Heart right ventricle (tissue), 16 donors: ENCODE results near the gene GMPPA. TPM values are rescaled to one million over a fixed set of nuclear protein-coding genes. Genes with fewer than 3 reads are reported as not detected.

Source experiments
- ATAC-seq, 8 donors: fragments of 200-7000 bp; cut with Tn5 transposase; one replicate each; pipeline ENCODE4 v1.9.1; 2020; ENCODE audit warnings: mild to moderate bottlenecking in 8 of 8, moderate library complexity in 8 of 8, moderate number of reproducible peaks in 1 of 8
- DNase-seq, 2 donors: peaks; one replicate each; pipeline ENCODE4 v3.0.0-alpha.2; 2020
- H3K27ac ChIP-seq, 10 donors: fragments of 200-600 bp; sonication (generic) in 2 of 10; one replicate each; pipeline versions ENCODE4 v1.5.0 to v1.8.0; 2020 to 2022; ENCODE audit warnings: mild to moderate bottlenecking in 3 of 10
- H3K27me3 ChIP-seq, 7 donors: fragments of 200-600 bp; one replicate each; pipeline ENCODE4 v1.8.0; 2021 to 2022; ENCODE audit warnings: mild to moderate bottlenecking in 2 of 7
- H3K36me3 ChIP-seq, 9 donors: fragments of 200-600 bp; sonication (generic) in 1 of 9; one replicate each; pipeline versions ENCODE4 v1.5.0 to v1.8.0; 2020 to 2022; ENCODE audit warnings: mild to moderate bottlenecking in 2 of 9
- H3K4me1 ChIP-seq, 9 donors: fragments of 200-600 bp; sonication (generic) in 1 of 9; one replicate each; pipeline versions ENCODE4 v1.5.0 to v1.8.0; 2020 to 2022; ENCODE audit warnings: mild to moderate bottlenecking in 4 of 9
- H3K4me3 ChIP-seq, 10 donors: fragments of 200-600 bp; sonication (generic) in 2 of 10; one replicate each; pipeline versions ENCODE4 v1.5.0 to v1.8.0; 2020 to 2022; ENCODE audit warnings: mild to moderate bottlenecking in 7 of 10, moderate library complexity in 2 of 10
- H3K9me3 ChIP-seq, 11 donors: fragments of 200-600 bp in 10 of 11; sonication (generic) in 2 of 11; one replicate each; pipeline versions ENCODE4 v1.5.0 to v1.8.0; 2013 to 2022; ENCODE audit warnings: mild to moderate bottlenecking in 2 of 11, control low read depth in 1 of 11, moderate library complexity in 1 of 11
- WGBS, 2 donors: extraction: QIAGEN DNeasy Blood & Tissue Kit; methylation state at CpG; one replicate each; pipeline ENCODE4 v1.1.7; 2013; ENCODE audit warnings: inconsistent platforms in 1 of 2; 5-methylcytosine and 5-hydroxymethylcytosine counted together
- intact Hi-C, 10 donors: fragments of 100-400 bp; cut with DNase I; formaldehyde crosslinking; loops; one replicate each; pipeline versions ENCODE4 v1.11.1 to v1.14.2; 2022
- polyA plus RNA-seq, 2 donors: library from polyadenylated mRNA; stranded (reverse); fragments of 200-250 nt; gene quantifications; one replicate each; pipeline ENCODE4 v1.2.3, GENCODE V29; 2013
- total RNA-seq, 10 donors: library from RNA; stranded (reverse); fragmentation: NEBNext Ultra II Directional in 3 of 10; extraction: Animal tissue kit (Norgen Biotek cat#: 25700) in 3 of 10; gene quantifications; one replicate each; pipeline versions ENCODE4 v1.2.1 to v1.2.4, GENCODE V29; 2021 to 2023
- TF ChIP-seq, protein P1 (sequence below), 9 donors: fragments of 200-600 bp; sonication (generic) in 2 of 9; IDR thresholded peaks; one replicate each; pipeline versions ENCODE4 v1.5.0 to v1.8.0; 2021 to 2022; ENCODE audit warnings: antibody characterized with exemption in 9 of 9, mild to moderate bottlenecking in 5 of 9, moderate library complexity in 1 of 9
- donor health status: Arrhythmogenic right ventricular cardiomyopathy.
- donor health status: ischemic (EF 13 %, LVEDD 7.1; RV severe dilation, severe dysfunction).
- donor health status: healthy with polysubstance abuse.
- donor health status: DM: no; HTN: yes; CAD: no.
- donor health status: DM: no; HTN: no; CAD: no.
- donor health status: ischemic (EF 25% LVEDD 6.9; RV normal size, moderate dysfunction).
- donor health status: ischemic (EF 25% LVEDD 5.7; RV mildly dilated, moderate dysfunction).
- donor health status: healthy.
- donor health status: DM: yes; HTN: yes; CAD: no.
- donor health status: Ischemic cardiomyopathy.
- donor health status: ischemic (EF 35%, LVEDD 5.7; RV mildly dilated, moderate dysfunction).
- donor health status: nonischemic (EF 11% LVEDD 7.7; RV severe dilation, severe dysfunction).
- donor health status: DM: yes; HTN: yes; CAD: no.
- donor health status: PGD.
- donor health status: ischemic (EF 29% LVEDD 5.4; RV normal size, mild dysfunction).
- donor health status: nonischemic (EF 23%, LVEDD 6.1; RV moderate dilation, normal function).

GMPPA gene
- total and polyA plus RNA-seq, 12 donors: 15.8 to 48.6 (median 22.1) TPM

DNA sequence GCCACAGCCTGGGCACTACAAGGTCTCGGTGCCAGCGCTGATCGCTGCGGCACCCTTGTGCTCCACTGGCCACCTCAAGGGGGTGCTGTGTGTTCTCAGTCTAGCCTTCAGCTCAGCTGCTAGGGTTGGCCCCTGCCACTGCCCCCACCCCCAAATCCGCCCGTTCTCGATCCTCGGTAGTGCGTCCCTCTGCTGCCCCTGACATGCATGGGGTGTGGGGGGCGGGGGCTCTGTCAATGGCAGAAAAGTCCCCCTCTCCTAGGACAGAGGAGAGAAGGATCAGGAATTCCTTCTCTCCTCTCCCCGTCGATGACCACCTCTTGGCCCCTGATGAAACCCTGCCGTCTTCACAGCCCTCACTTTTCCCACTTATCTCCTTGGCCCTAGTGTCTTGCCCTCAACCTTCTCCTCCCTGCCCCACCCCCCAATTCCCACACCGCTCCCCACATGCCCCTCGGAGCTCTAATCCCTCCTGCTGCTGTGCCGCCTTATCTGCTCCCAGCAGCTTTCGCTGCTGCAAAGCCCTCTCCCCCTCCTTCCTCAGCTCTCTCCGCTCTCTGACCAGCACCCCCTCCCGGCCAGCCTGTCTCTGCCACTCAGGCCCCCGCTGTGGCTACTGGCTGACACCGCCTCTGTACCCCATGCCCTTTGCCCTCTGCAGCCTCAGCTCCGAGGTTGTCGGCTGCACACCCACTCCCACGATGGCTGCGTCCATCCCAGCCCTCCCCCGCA lies 11.3 kb downstream of the GMPPA start:
- ATAC-seq (peak; percentile 57 to 87 (median 74)), DNase-seq (peak; percentile 45 to 49)
- Histone ChIP-seq H3K9me3 (no peaks in the 10 kb centered on the region), H3K36me3 (peaks cover 0 to 26% (median 16%) of the 10 kb centered on the region in 9 donors), H3K4me3 (peak overlapping the region in 7 of 10 donors; percentile 14 to 42 (median 32)), H3K27me3 (peaks cover 0 to 63% (median 48%) of the 10 kb centered on the region in 7 donors), H3K4me1 (peaks cover 5 to 58% (median 30%) of the 10 kb centered on the region in 9 donors), H3K27ac (no peak overlapping the region)
- WGBS, 2 donors: 1 to 2% methylated on average over 26 of the region's 26 CpGs
- TF ChIP-seq, protein P1, sequence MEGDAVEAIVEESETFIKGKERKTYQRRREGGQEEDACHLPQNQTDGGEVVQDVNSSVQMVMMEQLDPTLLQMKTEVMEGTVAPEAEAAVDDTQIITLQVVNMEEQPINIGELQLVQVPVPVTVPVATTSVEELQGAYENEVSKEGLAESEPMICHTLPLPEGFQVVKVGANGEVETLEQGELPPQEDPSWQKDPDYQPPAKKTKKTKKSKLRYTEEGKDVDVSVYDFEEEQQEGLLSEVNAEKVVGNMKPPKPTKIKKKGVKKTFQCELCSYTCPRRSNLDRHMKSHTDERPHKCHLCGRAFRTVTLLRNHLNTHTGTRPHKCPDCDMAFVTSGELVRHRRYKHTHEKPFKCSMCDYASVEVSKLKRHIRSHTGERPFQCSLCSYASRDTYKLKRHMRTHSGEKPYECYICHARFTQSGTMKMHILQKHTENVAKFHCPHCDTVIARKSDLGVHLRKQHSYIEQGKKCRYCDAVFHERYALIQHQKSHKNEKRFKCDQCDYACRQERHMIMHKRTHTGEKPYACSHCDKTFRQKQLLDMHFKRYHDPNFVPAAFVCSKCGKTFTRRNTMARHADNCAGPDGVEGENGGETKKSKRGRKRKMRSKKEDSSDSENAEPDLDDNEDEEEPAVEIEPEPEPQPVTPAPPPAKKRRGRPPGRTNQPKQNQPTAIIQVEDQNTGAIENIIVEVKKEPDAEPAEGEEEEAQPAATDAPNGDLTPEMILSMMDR (IDR thresholded peaks at IDR 0.05): peak; percentile 28 to 73 (median 64)
- intact Hi-C loops: no loop called here

DNA sequence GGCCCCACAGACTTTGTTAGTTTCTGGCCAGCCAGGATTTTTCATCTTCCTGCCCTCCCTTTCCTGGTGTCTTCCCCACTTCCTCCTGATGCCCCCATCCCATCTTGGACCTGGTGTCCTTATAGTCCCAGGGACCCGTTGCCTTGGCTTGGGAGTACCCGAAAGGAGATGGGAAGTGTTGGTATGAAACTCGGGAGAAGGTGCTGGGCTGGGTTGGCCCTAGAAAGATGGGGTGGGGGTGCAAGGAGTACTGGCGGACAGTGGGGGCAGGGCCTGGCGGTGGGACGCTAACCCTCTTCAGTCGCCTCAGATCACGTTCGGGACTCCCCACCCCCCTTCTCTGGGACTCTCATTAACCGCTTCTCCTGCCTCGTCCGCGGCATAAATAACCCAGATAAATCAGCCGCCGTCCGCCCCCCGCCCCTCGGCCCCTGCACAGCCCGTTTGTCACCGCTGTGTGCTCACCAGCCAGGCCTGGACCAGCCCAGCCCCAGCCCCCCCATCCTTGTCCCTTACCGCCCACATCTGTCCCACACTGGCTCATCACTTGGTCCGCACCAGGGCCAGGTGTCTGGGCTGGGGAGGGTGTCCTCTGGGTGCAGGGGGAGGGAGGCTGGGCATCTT lies 11.9 kb downstream of the GMPPA start:
- peak overlapping the region in 1 of 10 donors; percentile 32 for H3K4me3 ChIP-seq
- DNase-seq (no peak), ATAC-seq (no peak)
- intact Hi-C loops: no loop called here
- WGBS, 2 donors: 28 to 40% methylated on average over 22 of the region's 22 CpGs
- H3K9me3 ChIP-seq: no peaks in the 10 kb centered on the region
- H3K4me1 ChIP-seq: peaks cover 5 to 58% (median 30%) of the 10 kb centered on the region in 9 donors
- no peak overlapping the region for H3K27ac ChIP-seq
- H3K36me3 ChIP-seq: peaks cover 0 to 19% (median 11%) of the 10 kb centered on the region in 9 donors
- TF ChIP-seq, protein P1 (IDR thresholded peaks at IDR 0.05): no peak
- peaks cover 0 to 70% (median 54%) of the 10 kb centered on the region in 7 donors for H3K27me3 ChIP-seq

DNA sequence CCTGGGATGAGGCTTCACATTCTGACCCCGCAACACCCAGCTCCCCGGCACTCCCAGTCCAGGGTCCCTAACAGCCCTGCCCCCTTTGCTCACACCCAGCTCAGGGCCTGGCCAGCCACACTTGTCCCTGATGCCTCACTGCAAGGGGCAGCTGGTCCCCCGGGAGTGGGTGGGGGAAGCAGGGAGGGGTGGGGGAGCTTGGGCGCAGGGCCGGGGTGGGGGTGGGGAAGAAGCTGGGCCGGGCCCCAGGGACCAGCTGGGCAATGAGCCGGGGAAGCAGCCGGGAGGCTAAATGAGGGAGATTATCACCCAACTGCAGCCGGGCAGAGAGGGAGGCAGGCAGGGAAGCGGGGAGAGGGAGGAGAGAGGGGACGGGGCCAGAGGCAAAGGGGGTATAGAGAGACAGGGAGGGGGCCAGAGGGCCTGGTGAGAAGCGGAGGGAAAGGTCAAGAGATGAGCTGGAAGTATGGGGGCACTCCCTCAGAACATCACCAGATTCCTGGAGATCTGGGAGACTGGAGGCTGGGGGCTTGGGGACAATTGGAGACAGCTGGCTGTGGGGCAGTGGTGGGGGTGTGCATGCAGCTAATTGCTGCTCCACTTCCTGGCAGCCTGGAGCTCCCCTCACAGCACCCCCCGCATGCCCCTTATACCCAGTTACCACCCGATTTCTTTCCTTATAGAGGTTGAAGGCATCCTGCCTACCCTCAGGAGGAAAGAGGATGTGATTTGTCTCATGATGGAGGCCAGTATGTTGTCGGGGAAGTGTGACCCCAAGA lies 13.0 kb downstream of the GMPPA start:
- TF ChIP-seq, protein P1 (IDR thresholded peaks at IDR 0.05): no peak
- peaks cover 0 to 80% (median 56%) of the 10 kb centered on the region in 7 donors for H3K27me3 ChIP-seq
- ATAC-seq (no peak), DNase-seq (no peak)
- H3K9me3 ChIP-seq: no peaks in the 10 kb centered on the region
- no peak overlapping the region for H3K27ac ChIP-seq
- H3K4me3 ChIP-seq: no peak overlapping the region
- H3K4me1 ChIP-seq: peaks cover 5 to 58% (median 30%) of the 10 kb centered on the region in 9 donors
- peaks cover 0 to 8% (median 0%) of the 10 kb centered on the region in 9 donors for H3K36me3 ChIP-seq
- WGBS, 2 donors: 51 to 52% methylated on average over 15 of the region's 15 CpGs
- intact Hi-C loops: no loop called here
